Measurements from ENCODE around the gene CMC1.
"Not testable (repeated sequence)": the region's sequence is repeated elsewhere in the genome, so short reads cannot be mapped to it uniquely, and the experiment has no call there.

Gene CMC1

GRCh38 chr3:28262001-28262400 lies 20.6 kb downstream of the CMC1 start:
- in situ Hi-C loops (cut with MboI; ENCODE audit: low pct_unique_long_range_greater_than_20kb, low sequenced_read_pairs, unreplicated experiment): no loop called here
- DNase-seq (ENCODE audit: low spot score): no peak
- TF ChIP-seq CTCF (IDR thresholded peaks at IDR 0.05; ENCODE audit: extremely low read depth, insufficient read depth, missing control alignments): no peak

GRCh38 chr3:28265641-28266040 lies 24.2 kb downstream of the CMC1 start:
- DNase-seq (ENCODE audit: low spot score): no peak
- in situ Hi-C loops (cut with MboI; ENCODE audit: low pct_unique_long_range_greater_than_20kb, low sequenced_read_pairs, unreplicated experiment): no loop called here
- no peak for TF ChIP-seq CTCF (IDR thresholded peaks at IDR 0.05; ENCODE audit: extremely low read depth, insufficient read depth, missing control alignments)

- no peak for TF ChIP-seq CTCF (IDR thresholded peaks at IDR 0.05; ENCODE audit: extremely low read depth, insufficient read depth, missing control alignments)
- in situ Hi-C loops (cut with MboI; ENCODE audit: low pct_unique_long_range_greater_than_20kb, low sequenced_read_pairs, unreplicated experiment): no loop called here
- DNase-seq (ENCODE audit: low spot score): no peak
Observed at GRCh38 chr3:28267984-28268849, 26.8 kb downstream of the CMC1 start.

GRCh38 chr3:28268989-28269388 lies 27.6 kb downstream of the CMC1 start:
- peak; percentile 10 for TF ChIP-seq CTCF (IDR thresholded peaks at IDR 0.05; ENCODE audit: extremely low read depth, insufficient read depth, missing control alignments)
- in situ Hi-C loops (cut with MboI; ENCODE audit: low pct_unique_long_range_greater_than_20kb, low sequenced_read_pairs, unreplicated experiment): no loop called here

GRCh38 chr3:28269884-28270283 lies 28.5 kb downstream of the CMC1 start:
- DNase-seq (ENCODE audit: low spot score); in situ Hi-C loops (cut with MboI; ENCODE audit: low pct_unique_long_range_greater_than_20kb, low sequenced_read_pairs, unreplicated experiment): not testable (repeated sequence)

More at GRCh38 chr3:28268989-28269388, 27.6 kb downstream of the CMC1 start:
- no peak for DNase-seq (ENCODE audit: low spot score)

GRCh38 chr3:28273837-28274236 lies 32.4 kb downstream of the CMC1 start:
- no peak for DNase-seq (ENCODE audit: low spot score)
- no peak for TF ChIP-seq CTCF (IDR thresholded peaks at IDR 0.05; ENCODE audit: extremely low read depth, insufficient read depth, missing control alignments)
- in situ Hi-C loops (cut with MboI; ENCODE audit: low pct_unique_long_range_greater_than_20kb, low sequenced_read_pairs, unreplicated experiment): no loop called here

- in situ Hi-C loops (cut with MboI; ENCODE audit: low pct_unique_long_range_greater_than_20kb, low sequenced_read_pairs, unreplicated experiment): no loop called here
- no peak for DNase-seq (ENCODE audit: low spot score)
Observed at GRCh38 chr3:28278918-28279317, 37.5 kb downstream of the CMC1 start.

More at GRCh38 chr3:28278918-28279317, 37.5 kb downstream of the CMC1 start:
- TF ChIP-seq CTCF (IDR thresholded peaks at IDR 0.05; ENCODE audit: extremely low read depth, insufficient read depth, missing control alignments): no peak
